ENCODE measurements around the gene MYO7A. TPM values are rescaled to one million over a fixed set of nuclear protein-coding genes. Genes with fewer than 3 reads are reported as not detected.

The MYO7A gene
- total and polyA plus RNA-seq, 2 of the 8 experiments (the other 6 are each of a cell fraction or from before 2014, with no cell fraction given), result 1.5 to 1.9 TPM

GRCh38 chr11:77244277-77245027 lies 116.4 kb downstream of the MYO7A start (continued):
- TF ChIP-seq RNF2 (IDR thresholded peaks at IDR 0.05; ENCODE audit: borderline replicate concordance, low read depth, low read length, missing control alignments, poor library complexity, severe bottlenecking) (no peak), RBBP5 (IDR thresholded peaks at IDR 0.05; ENCODE audit: borderline replicate concordance, low read depth, low read length) (no peak), KDM4A (IDR thresholded peaks at IDR 0.05; ENCODE audit: low read depth, low read length, severe bottlenecking) (no peak), EGR1 (IDR thresholded peaks at IDR 0.05; ENCODE audit: borderline replicate concordance, low read depth, low read length) (no peak), SP4 (IDR thresholded peaks at IDR 0.05; ENCODE audit: low read length) (no peak), HDAC6 (IDR thresholded peaks at IDR 0.05; ENCODE audit: low read depth, low read length) (no peak), HDAC2 (IDR thresholded peaks at IDR 0.05; ENCODE audit: borderline replicate concordance in 1 of 2, low read depth in 2 of 2, low read length in 2 of 2) (no peak), JUN (IDR thresholded peaks at IDR 0.05; ENCODE audit: low read depth, low read length) (no peak), CHD2 (IDR thresholded peaks at IDR 0.05; ENCODE audit: low read length) (no peak)
